Measurements from ENCODE around the gene RFTN1.

Gene RFTN1

GRCh38 chr3:16447135-16447534, 66.4 kb downstream of the RFTN1 start:
- no peak overlapping the region for H3K4me3 ChIP-seq (ENCODE audit: low read depth, low read length)
- TF ChIP-seq, protein P1, sequence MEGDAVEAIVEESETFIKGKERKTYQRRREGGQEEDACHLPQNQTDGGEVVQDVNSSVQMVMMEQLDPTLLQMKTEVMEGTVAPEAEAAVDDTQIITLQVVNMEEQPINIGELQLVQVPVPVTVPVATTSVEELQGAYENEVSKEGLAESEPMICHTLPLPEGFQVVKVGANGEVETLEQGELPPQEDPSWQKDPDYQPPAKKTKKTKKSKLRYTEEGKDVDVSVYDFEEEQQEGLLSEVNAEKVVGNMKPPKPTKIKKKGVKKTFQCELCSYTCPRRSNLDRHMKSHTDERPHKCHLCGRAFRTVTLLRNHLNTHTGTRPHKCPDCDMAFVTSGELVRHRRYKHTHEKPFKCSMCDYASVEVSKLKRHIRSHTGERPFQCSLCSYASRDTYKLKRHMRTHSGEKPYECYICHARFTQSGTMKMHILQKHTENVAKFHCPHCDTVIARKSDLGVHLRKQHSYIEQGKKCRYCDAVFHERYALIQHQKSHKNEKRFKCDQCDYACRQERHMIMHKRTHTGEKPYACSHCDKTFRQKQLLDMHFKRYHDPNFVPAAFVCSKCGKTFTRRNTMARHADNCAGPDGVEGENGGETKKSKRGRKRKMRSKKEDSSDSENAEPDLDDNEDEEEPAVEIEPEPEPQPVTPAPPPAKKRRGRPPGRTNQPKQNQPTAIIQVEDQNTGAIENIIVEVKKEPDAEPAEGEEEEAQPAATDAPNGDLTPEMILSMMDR (IDR thresholded peaks at IDR 0.05; ENCODE audit: borderline replicate concordance, insufficient read depth, low read depth, low read length): no peak

DNA sequence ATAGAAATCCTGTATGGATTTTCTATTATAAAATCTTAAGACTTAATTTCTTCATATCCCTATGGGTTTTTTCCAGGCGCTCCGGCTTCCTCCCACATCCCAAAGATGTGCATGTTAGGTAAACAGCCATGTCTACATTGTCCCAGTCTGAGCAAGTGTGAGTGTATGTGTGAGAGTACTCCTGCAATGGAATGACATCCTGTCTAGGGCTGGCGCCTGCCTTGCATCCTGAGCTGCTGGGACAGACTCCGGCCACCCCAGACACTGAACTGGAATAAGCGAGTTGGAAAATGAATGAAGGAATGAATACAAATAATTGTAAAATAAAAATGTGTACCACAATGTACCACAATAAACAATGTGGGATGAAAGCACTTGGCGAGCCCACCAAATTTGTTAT, 69.2 kb downstream of the RFTN1 start:
- no peak overlapping the region for H3K4me3 ChIP-seq (ENCODE audit: low read depth, low read length)
- TF ChIP-seq, protein P1 (IDR thresholded peaks at IDR 0.05; ENCODE audit: borderline replicate concordance, insufficient read depth, low read depth, low read length): no peak

DNA sequence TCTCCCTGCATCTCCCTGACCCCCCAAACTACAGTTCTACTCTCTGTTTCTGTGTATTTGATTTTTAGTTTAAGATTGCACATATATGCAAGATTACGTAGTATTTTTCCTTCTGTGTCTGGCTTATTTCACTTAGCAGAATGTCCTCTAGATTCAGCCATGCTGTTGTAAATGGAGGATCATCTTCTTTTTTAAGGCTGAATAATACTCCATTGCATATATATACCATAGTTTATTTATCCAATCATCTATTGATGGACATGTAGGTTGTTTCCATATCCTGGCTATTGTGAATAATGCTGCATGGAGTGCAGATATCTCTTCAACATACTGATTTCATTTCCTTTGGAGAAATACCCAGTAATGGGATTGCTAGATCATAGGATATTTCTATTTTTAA, 70.8 kb downstream of the RFTN1 start:
- no peak overlapping the region for H3K4me3 ChIP-seq (ENCODE audit: low read depth, low read length)
- TF ChIP-seq, protein P1 (IDR thresholded peaks at IDR 0.05; ENCODE audit: borderline replicate concordance, insufficient read depth, low read depth, low read length): no peak

- no peak overlapping the region for H3K4me3 ChIP-seq (ENCODE audit: low read depth, low read length)
- TF ChIP-seq, protein P1 (IDR thresholded peaks at IDR 0.05; ENCODE audit: borderline replicate concordance, insufficient read depth, low read depth, low read length): no peak
Observed at GRCh38 chr3:16441371-16441875, 72.1 kb downstream of the RFTN1 start.

- TF ChIP-seq, protein P1 (IDR thresholded peaks at IDR 0.05; ENCODE audit: borderline replicate concordance, insufficient read depth, low read depth, low read length): no peak
- no peak overlapping the region for H3K4me3 ChIP-seq (ENCODE audit: low read depth, low read length)
Observed at GRCh38 chr3:16439848-16440708, 73.4 kb downstream of the RFTN1 start.

- H3K4me3 ChIP-seq (ENCODE audit: low read depth, low read length): no peak overlapping the region
- TF ChIP-seq, protein P1 (IDR thresholded peaks at IDR 0.05; ENCODE audit: borderline replicate concordance, insufficient read depth, low read depth, low read length): no peak
Observed at GRCh38 chr3:16439163-16439847, 74.2 kb downstream of the RFTN1 start.
